H1 (cell line): ENCODE results near the gene HBQ1. TPM values are rescaled to one million over a fixed set of nuclear protein-coding genes. Genes with fewer than 3 reads are reported as not detected.

Experiments
- CTCF ChIA-PET: fragments of 300-600 bp; sonication (Branson Sonifier 250); formaldehyde crosslinking; loops from one replicate; lab custom pipeline; 2021; ENCODE audit not compliant: partially characterized antibody; lab: Charles Lee
- POLR2A ChIA-PET: fragments of 300-600 bp; sonication (Branson Sonifier 250); formaldehyde crosslinking; loops from one replicate; lab custom pipeline; 2021; ENCODE audit warnings: inconsistent platforms; ENCODE audit not compliant: partially characterized antibody; lab: Charles Lee
- DNase-seq, 2 experiments: peaks; one replicate each; pipeline versions ENCODE4 v3.0.0 to v3.0.0-alpha.2; 2010 to 2022; ENCODE audit warnings: low spot score in 2 of 2, low read depth in 1 of 2, mixed read lengths in 1 of 2
- FAIRE-seq: peaks from 2 replicates; lab custom pipeline; 2011; peaks lifted over from hg19 to GRCh38; lab: Jason Lieb, UNC
- H2AFZ ChIP-seq: 2 replicates; pipeline ENCODE4 v1.8.1; 2012; ENCODE audit warnings: low read length, inconsistent platforms
- H2AK5ac ChIP-seq: 2 replicates; pipeline ENCODE4 v1.6.1; 2013; ENCODE audit warnings: low read depth, low read length
- H2BK120ac ChIP-seq: replicated peaks from 2 replicates; pipeline ENCODE3; 2013; ENCODE audit warnings: low read depth, low read length, inconsistent platforms
- H2BK12ac ChIP-seq: 2 replicates; pipeline ENCODE4 v1.6.1; 2013; ENCODE audit warnings: low read depth, low read length
- H2BK15ac ChIP-seq: 2 replicates; pipeline ENCODE4 v1.6.1; 2013; ENCODE audit warnings: low read length
- H2BK20ac ChIP-seq: 2 replicates; pipeline ENCODE4 v1.6.1; 2013; ENCODE audit warnings: low read length
- H2BK5ac ChIP-seq: 2 replicates; pipeline ENCODE4 v1.6.1; 2013; ENCODE audit warnings: low read depth, low read length
- H3K14ac ChIP-seq: 2 replicates; pipeline ENCODE4 v1.6.1; 2013; ENCODE audit warnings: inconsistent platforms; ENCODE audit not compliant: insufficient read length
- H3K18ac ChIP-seq: 2 replicates; pipeline ENCODE4 v1.6.1; 2013; ENCODE audit warnings: low read length; ENCODE audit errors: extremely low read depth
- H3K23ac ChIP-seq: 2 replicates; pipeline ENCODE4 v1.6.1; 2013; ENCODE audit warnings: inconsistent platforms; ENCODE audit not compliant: insufficient read length
- H3K23me2 ChIP-seq: 2 replicates; pipeline ENCODE4 v1.6.1; 2013; ENCODE audit warnings: low read depth, low read length
- H3K27ac ChIP-seq: 2 replicates; pipeline ENCODE4 v1.6.1; 2011; ENCODE audit warnings: low read depth, low read length, inconsistent platforms
- H3K27me3 ChIP-seq, 4 experiments: replicated peaks in 1 of 4; 1 replicate in 1 of 4; 2 replicates in 3 of 4; pipeline versions ENCODE4 v1.6.1 to v1.8.1; 2011 to 2013; ENCODE audit warnings: low read length in 3 of 4, mild to moderate bottlenecking in 3 of 4, inconsistent platforms in 2 of 4, mixed read lengths in 2 of 4, moderate library complexity in 1 of 4; ENCODE audit not compliant: control insufficient read depth in 3 of 4, insufficient read depth in 3 of 4; ENCODE audit errors: extremely low read depth in 1 of 4
- H3K36me3 ChIP-seq, 4 experiments: 2 replicates each; pipeline versions ENCODE4 v1.6.1 to v1.8.1; 2011 to 2013; ENCODE audit warnings: mild to moderate bottlenecking in 4 of 4, low read length in 3 of 4, moderate library complexity in 2 of 4, control low read depth in 1 of 4, inconsistent platforms in 1 of 4; ENCODE audit not compliant: insufficient read depth in 4 of 4, control insufficient read depth in 2 of 4
- H3K4ac ChIP-seq: replicated peaks from 2 replicates; pipeline ENCODE3; 2013; ENCODE audit warnings: low read length, low read depth, mixed read lengths, inconsistent platforms; ENCODE audit not compliant: insufficient read length
- H3K4me1 ChIP-seq, 4 experiments: replicated peaks in 1 of 4; 1 replicate in 1 of 4; 2 replicates in 3 of 4; pipeline versions ENCODE4 v1.6.1 to v1.8.1; 2011 to 2013; ENCODE audit warnings: low read length in 3 of 4, inconsistent platforms in 2 of 4, mixed read lengths in 1 of 4; ENCODE audit not compliant: insufficient read depth in 4 of 4, control insufficient read depth in 3 of 4
- H3K4me2 ChIP-seq, 2 experiments: 2 replicates each; pipeline versions ENCODE4 v1.6.1 to v1.8.1; 2011 to 2013; ENCODE audit warnings: low read depth in 2 of 2, low read length in 2 of 2, control low read depth in 1 of 2, inconsistent platforms in 1 of 2, mild to moderate bottlenecking in 1 of 2; ENCODE audit not compliant: insufficient read depth in 1 of 2
- H3K4me3 ChIP-seq, 4 experiments: fragments of 200-600, 300-600 bp in 1 of 4; sonication (generic), shearing (Covaris generic), sonication (Bioruptor Twin) in 1 of 4; 2 replicates each; pipeline versions ENCODE4 v1.5.1 to v1.8.1; 2011 to 2016; ENCODE audit warnings: low read length in 4 of 4, low read depth in 3 of 4, control low read depth in 2 of 4, inconsistent platforms in 2 of 4, mild to moderate bottlenecking in 2 of 4, mixed read lengths in 1 of 4, moderate library complexity in 1 of 4; ENCODE audit not compliant: insufficient read depth in 2 of 4; ENCODE audit errors: extremely low read depth in 1 of 4
- H3K56ac ChIP-seq: replicated peaks from 2 replicates; pipeline ENCODE3; 2013; ENCODE audit warnings: low read depth, mild to moderate bottlenecking, mixed read lengths, low read length, inconsistent platforms; ENCODE audit not compliant: insufficient read length
- H3K79me1 ChIP-seq: 2 replicates; pipeline ENCODE4 v1.6.1; 2013; ENCODE audit warnings: low read depth, low read length, control low read depth
- H3K79me2 ChIP-seq, 2 experiments: 2 replicates each; pipeline versions ENCODE4 v1.6.1 to v1.8.1; 2012 to 2013; ENCODE audit warnings: low read length in 2 of 2, mild to moderate bottlenecking in 2 of 2, inconsistent platforms in 1 of 2; ENCODE audit not compliant: insufficient read depth in 2 of 2, control insufficient read depth in 1 of 2
- H3K9ac ChIP-seq, 4 experiments: replicated peaks in 1 of 4; 1 replicate in 1 of 4; 2 replicates in 3 of 4; pipeline versions ENCODE4 v1.6.1 to v1.8.1; 2011 to 2013; ENCODE audit warnings: low read depth in 3 of 4, low read length in 3 of 4, control low read depth in 2 of 4, mild to moderate bottlenecking in 2 of 4, moderate library complexity in 2 of 4, inconsistent platforms in 1 of 4; ENCODE audit errors: extremely low read depth in 1 of 4
- H3K9me3 ChIP-seq, 2 experiments: 2 replicates each; pipeline versions ENCODE4 v1.6.1 to v1.8.1; 2012 to 2013; ENCODE audit warnings: mild to moderate bottlenecking in 2 of 2, moderate library complexity in 2 of 2, control low read depth in 1 of 2, inconsistent platforms in 1 of 2, low read depth in 1 of 2, low read length in 1 of 2, mixed read lengths in 1 of 2; ENCODE audit not compliant: insufficient read depth in 2 of 2
- H4K20me1 ChIP-seq, 2 experiments: replicated peaks in 1 of 2; 2 replicates each; pipeline versions ENCODE3 to v1.8.1; 2011 to 2013; ENCODE audit warnings: inconsistent platforms in 2 of 2, low read length in 2 of 2, mild to moderate bottlenecking in 1 of 2; ENCODE audit not compliant: insufficient read depth in 2 of 2, control insufficient read depth in 1 of 2
- H4K5ac ChIP-seq: 2 replicates; pipeline ENCODE4 v1.6.1; 2013; ENCODE audit warnings: low read length, low read depth, mixed read lengths, inconsistent platforms; ENCODE audit not compliant: insufficient read length
- H4K8ac ChIP-seq: 2 replicates; pipeline ENCODE4 v1.8.0; 2013; ENCODE audit warnings: mild to moderate bottlenecking, moderate library complexity, low read length, inconsistent platforms; ENCODE audit not compliant: insufficient read depth; ENCODE audit errors: extremely low read depth
- H4K91ac ChIP-seq: replicated peaks from 2 replicates; pipeline ENCODE3; 2013; ENCODE audit warnings: low read length, mixed read lengths, inconsistent platforms; ENCODE audit not compliant: insufficient read length
- CEBPB ChIP-seq: IDR thresholded peaks from 2 replicates; pipeline ENCODE4 v1.6.1; 2012; ENCODE audit warnings: low read depth, low read length
- CHD2 ChIP-seq: IDR thresholded peaks from 2 replicates; pipeline ENCODE4 v1.6.1; 2012; ENCODE audit warnings: low read length, improper control_type of control experiment
- CTBP2 ChIP-seq: IDR thresholded peaks from 2 replicates; pipeline ENCODE4 v1.7.0; 2011; ENCODE audit warnings: borderline replicate concordance, mild to moderate bottlenecking, moderate library complexity, mixed read lengths, low read length; ENCODE audit not compliant: insufficient read depth, insufficient read length
- CTCF ChIP-seq, 3 experiments: IDR thresholded peaks; 1 replicate in 2 of 3; 2 replicates in 1 of 3; pipeline versions ENCODE4 v1.5.1 to v1.6.1; 2011; ENCODE audit warnings: low read length in 3 of 3, mild to moderate bottlenecking in 3 of 3, inconsistent platforms in 2 of 3, low read depth in 1 of 3, moderate library complexity in 1 of 3; ENCODE audit not compliant: insufficient read depth in 1 of 3; ENCODE audit errors: control extremely low read depth in 1 of 3
- KDM5A ChIP-seq: fragments of 200-600 bp; IDR thresholded peaks from 2 replicates; pipeline ENCODE4 v1.7.1; 2012; ENCODE audit warnings: mild to moderate bottlenecking, low read length, inconsistent platforms, mixed read lengths
- SIX5 ChIP-seq: IDR thresholded peaks from 2 replicates; pipeline ENCODE4 v1.6.1; 2011; ENCODE audit warnings: mild to moderate bottlenecking, low read depth, low read length
- USF2 ChIP-seq: IDR thresholded peaks from 2 replicates; pipeline ENCODE4 v1.6.1; 2011; ENCODE audit warnings: low read length, improper control_type of control experiment
- WGBS, 2 experiments: shearing (Covaris generic) in 1 of 2; methylation state at CpG; one replicate each; pipeline versions ENCODE4 v1.1.6 to v1.1.7; 2013 to 2015; ENCODE audit warnings: low lambda C conversion rate in 2 of 2, mixed read lengths in 2 of 2, inconsistent platforms in 1 of 2, low coverage in 1 of 2, missing lambda C conversion rate in 1 of 2; ENCODE audit not compliant: insufficient replicate concordance in 2 of 2, insufficient coverage in 1 of 2, insufficient read length in 1 of 2; ENCODE audit errors: extremely low coverage in 1 of 2, missing lambda C conversion rate in 1 of 2; 5-methylcytosine and 5-hydroxymethylcytosine counted together
- polyA plus RNA-seq, 7 experiments: library from polyadenylated mRNA; depleted of rRNA in 3 of 7; stranded (reverse) in 5 of 7; unstranded in 2 of 7; fragments of >200 nt in 5 of 7; fragments of 200-250 nt in 2 of 7; gene quantifications; 1 replicate in 5 of 7; 2 replicates in 1 of 7; 4 replicates in 1 of 7; pipeline versions ENCODE4 v1.2.1 to v1.2.3, GENCODE V29; 2011 to 2013; ENCODE audit warnings: missing spikeins in 2 of 7, mixed read lengths in 2 of 7
- total RNA-seq: library from RNA; stranded (reverse); fragmentation: NEBNext Ultra II Directional; extraction: Animal tissue kit (Norgen Biotek cat#: 25700); gene quantifications from 2 replicates; pipeline ENCODE4 v1.2.1, GENCODE V29; 2021

Gene HBQ1
- total and polyA plus RNA-seq, 2 of the 8 experiments (the other 6 are each of a cell fraction or from before 2014, with no cell fraction given) = 2.9 to 17.1 TPM

- Histone ChIP-seq H2BK120ac (no peak within 1 kb of the TSS), H3K18ac (no peak within 1 kb of the TSS), H3K4me3 (no peak within 1 kb of the TSS), H4K8ac (no peak within 1 kb of the TSS; the same call in 1 of the 2 replicates), H3K56ac (no peak within 1 kb of the TSS), H3K14ac (no peak within 1 kb of the TSS), H4K91ac (no peak within 1 kb of the TSS), H4K20me1 (no peaks in the 10 kb centered on the region), H3K9ac (no peak within 1 kb of the TSS), H3K9me3 (no peaks in the 10 kb centered on the region), H3K23ac (no peak within 1 kb of the TSS), H3K4me2 (no peak within 1 kb of the TSS), H2BK20ac (no peak within 1 kb of the TSS), H2BK12ac (no peak within 1 kb of the TSS), H4K5ac (no peak within 1 kb of the TSS), H3K27me3 (peaks cover 2 to 38% (median 29%) of the 10 kb centered on the region in 4 experiments), H3K79me2 (no peaks in the 10 kb centered on the region), H3K4me1 (peaks cover 0 to 2% (median 0%) of the 10 kb centered on the region in 4 experiments; a peak in 2 of 7 replicates), H3K79me1 (no peaks in the 10 kb centered on the region), H3K36me3 (no peaks in the 10 kb centered on the region), H2BK15ac (no peak within 1 kb of the TSS), H3K23me2 (peaks cover 7% of the 10 kb centered on the region; the same call in 1 of the 2 replicates), H3K4ac (no peak within 1 kb of the TSS), H2BK5ac (no peak within 1 kb of the TSS), H2AFZ (no peak within 1 kb of the TSS), H3K27ac (no peak within 1 kb of the TSS), H2AK5ac (no peak within 1 kb of the TSS)
- DNase-seq (no peak), FAIRE-seq (no peak)
- ChIA-PET POLR2A (interaction anchor here (0.5 kb wide), 1 partner anchor 82 kb away, joined by 3 read pairs; the partner anchor contains the start of gene FAM234A), CTCF (interaction anchor here (1.3 to 3.1 kb wide), 2 partner anchors 11 to 35 kb away, joined by 4 to 18 read pairs; no protein-coding TSS in a partner anchor)
- WGBS, 2 experiments = 89% methylated on average over 15 of the region's 17 CpGs; no CpG with 5 or more reads in 1 of the 2 experiments
- no peak for TF ChIP-seq SIX5
- no peak for TF ChIP-seq KDM5A
- no peak for TF ChIP-seq CTCF (IDR thresholded peaks at IDR 0.05; ENCODE audit: control extremely low read depth in 1 of 3, insufficient read depth in 1 of 3, low read depth in 1 of 3, low read length in 3 of 3)
- no peak for TF ChIP-seq CTBP2
- TF ChIP-seq CHD2 = no peak
- no peak for TF ChIP-seq CEBPB
- TF ChIP-seq USF2 = no peak
Measured at GRCh38 chr16:152141-153128, 27.8 kb upstream of the HBQ1 start, which contains the start of gene HBZ. Gene HBZ (plus strand): TSS chr16:152644. CDS start chr16:152910, 266 bp downstream.
